GM15510 (cell line): ENCODE results near the gene ZBTB49.

Experiments
- POLR2A ChIP-seq: IDR thresholded peaks from 3 replicates; pipeline ENCODE4 v1.6.1; 2011; ENCODE audit warnings: borderline replicate concordance; ENCODE audit not compliant: insufficient read length; ENCODE audit errors: extremely low read depth

Gene ZBTB49

DNA sequence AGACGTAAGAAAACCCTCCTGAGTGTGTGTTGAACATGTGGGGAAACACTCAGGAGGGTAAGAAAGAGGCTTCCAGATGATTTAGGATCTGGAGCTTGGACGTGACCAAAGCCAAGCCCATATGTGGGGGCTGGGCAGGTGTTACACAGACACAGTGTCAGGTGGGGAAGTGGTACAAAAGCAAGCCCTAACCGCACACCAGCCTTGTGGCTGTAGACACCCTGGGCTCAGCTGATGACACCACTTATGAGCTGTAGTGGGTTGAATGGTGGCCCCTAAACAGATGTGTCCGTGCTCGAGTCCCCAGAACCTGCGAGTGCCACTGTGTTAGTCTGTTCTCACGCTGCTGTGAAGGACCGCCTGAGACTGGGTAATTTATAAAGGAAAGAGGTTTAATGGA is 71.8 kb downstream of the ZBTB49 start:
- no peak for TF ChIP-seq POLR2A

DNA sequence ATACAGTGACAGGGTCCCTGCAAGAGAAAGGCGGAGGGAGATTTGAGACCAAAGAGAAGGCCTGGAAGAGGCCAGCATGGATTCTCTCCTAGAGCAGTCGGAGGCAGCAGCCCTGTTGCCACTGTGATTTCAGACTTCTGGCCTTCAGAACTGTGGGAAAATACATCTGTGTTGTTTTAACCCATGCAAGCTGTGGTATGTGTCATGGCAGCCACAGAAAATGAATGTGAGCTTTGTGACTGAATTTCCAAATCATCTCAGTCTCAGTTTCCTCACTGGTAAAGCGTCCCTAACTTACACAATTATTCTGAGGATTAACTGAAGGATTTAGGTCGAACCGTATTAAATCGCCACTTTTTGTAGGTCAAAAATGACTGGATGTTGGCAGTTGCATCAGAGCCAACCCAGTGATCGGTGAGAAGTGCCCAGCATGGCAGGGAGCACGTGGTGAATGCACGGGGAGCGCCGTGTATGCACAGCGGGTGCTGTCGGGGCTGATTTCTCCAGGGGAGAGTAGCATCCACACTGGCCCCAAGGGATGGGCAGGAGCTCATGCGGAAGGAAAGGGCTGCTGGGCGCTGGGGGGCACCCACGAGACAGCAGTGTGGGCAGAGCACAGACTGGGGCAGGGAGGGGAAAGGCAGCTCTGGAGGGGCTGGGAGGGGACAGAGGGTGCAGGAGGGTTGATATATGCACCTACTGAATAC is 73.1 kb downstream of the ZBTB49 start:
- TF ChIP-seq POLR2A = no peak

DNA sequence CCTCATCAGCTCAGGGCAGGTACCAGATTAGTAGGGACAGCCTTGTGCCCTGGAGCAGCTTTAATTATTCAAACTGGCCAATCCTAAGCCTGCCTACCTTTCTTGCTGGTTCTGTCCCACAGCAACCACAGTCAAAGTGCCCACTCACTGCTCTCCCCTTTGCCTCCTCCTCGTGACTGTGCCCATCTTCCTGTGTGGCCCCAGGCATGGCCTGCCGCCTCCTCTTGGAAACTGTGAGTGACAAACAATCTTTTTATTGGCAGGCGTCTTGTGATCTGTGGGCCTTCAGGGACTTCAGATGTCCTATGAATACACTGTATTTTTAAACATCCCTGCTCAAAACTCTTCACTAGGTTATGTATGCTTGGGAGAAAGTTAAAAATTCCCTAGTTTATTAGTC is 74.0 kb downstream of the ZBTB49 start:
- no peak for TF ChIP-seq POLR2A

GRCh38 chr4:4364486-4365208 is 74.6 kb downstream of the ZBTB49 start:
- TF ChIP-seq POLR2A = no peak

GRCh38 chr4:4368809-4369580 is 78.9 kb downstream of the ZBTB49 start:
- no peak for TF ChIP-seq POLR2A
